GM21717 (cell line): ENCODE measurements around the gene TNFAIP8.

Source experiments
- ATAC-seq: cut with Tn5 transposase; IDR thresholded peaks from one replicate; pipeline ENCODE4 v1.9.1; 2021; ENCODE audit warnings: mild to moderate bottlenecking, moderate library complexity; ENCODE audit not compliant: unreplicated experiment

TNFAIP8 gene

GRCh38 chr5:119328753-119329602 lies 26.8 kb upstream of the TNFAIP8 start:
- ATAC-seq = no peak

GRCh38 chr5:119329666-119330065 lies 26.2 kb upstream of the TNFAIP8 start:
- ATAC-seq = no peak

- ATAC-seq = no peak
Observed at GRCh38 chr5:119330367-119331183, 25.2 kb upstream of the TNFAIP8 start.

GRCh38 chr5:119331566-119332095 lies 24.2 kb upstream of the TNFAIP8 start:
- no peak for ATAC-seq

GRCh38 chr5:119332208-119332607 lies 23.6 kb upstream of the TNFAIP8 start:
- no peak for ATAC-seq

GRCh38 chr5:119332978-119333401 lies 22.8 kb upstream of the TNFAIP8 start:
- ATAC-seq = peak; percentile 30

- peak; percentile 20 for ATAC-seq
Observed at GRCh38 chr5:119333421-119333851, 22.4 kb upstream of the TNFAIP8 start.

GRCh38 chr5:119335261-119335677 lies 20.6 kb upstream of the TNFAIP8 start:
- ATAC-seq = no peak

GRCh38 chr5:119336262-119336661 lies 19.6 kb upstream of the TNFAIP8 start:
- no peak for ATAC-seq

GRCh38 chr5:119336845-119337580 lies 18.8 kb upstream of the TNFAIP8 start:
- no peak for ATAC-seq

GRCh38 chr5:119338326-119338946 lies 17.4 kb upstream of the TNFAIP8 start:
- ATAC-seq = no peak

- no peak for ATAC-seq
Observed at GRCh38 chr5:119339344-119339743, 16.5 kb upstream of the TNFAIP8 start.

GRCh38 chr5:119339965-119340364 lies 15.9 kb upstream of the TNFAIP8 start:
- no peak for ATAC-seq

- ATAC-seq = peak; percentile 63
Observed at GRCh38 chr5:119340597-119341218, 15.1 kb upstream of the TNFAIP8 start.

GRCh38 chr5:119341452-119342349 lies 14.1 kb upstream of the TNFAIP8 start:
- ATAC-seq = peak; percentile 54

GRCh38 chr5:119342406-119342805 lies 13.4 kb upstream of the TNFAIP8 start:
- no peak for ATAC-seq

GRCh38 chr5:119343052-119343451 lies 12.8 kb upstream of the TNFAIP8 start:
- no peak for ATAC-seq

GRCh38 chr5:119343766-119344165 lies 12.1 kb upstream of the TNFAIP8 start:
- peak; percentile 18 for ATAC-seq

- ATAC-seq = no peak
Observed at GRCh38 chr5:119344231-119344630, 11.6 kb upstream of the TNFAIP8 start.
